Measurements from ENCODE around the gene IDH3A.

The IDH3A gene

GRCh38 chr15:78220713-78221112, 71.6 kb downstream of the IDH3A start:
- DNase-seq (ENCODE audit: insufficient read length, low spot score) = no peak
- FAIRE-seq = no peak
- no peak for TF ChIP-seq TAF1 (IDR thresholded peaks at IDR 0.05; ENCODE audit: low read depth, low read length)
- TF ChIP-seq POLR2AphosphoS5 (IDR thresholded peaks at IDR 0.05; ENCODE audit: low read depth, low read length) = no peak
- TF ChIP-seq POLR2A (IDR thresholded peaks at IDR 0.05; ENCODE audit: low read depth, low read length) = no peak
- TF ChIP-seq PAX5 (IDR thresholded peaks at IDR 0.05; ENCODE audit: insufficient read depth, low read length, severe bottlenecking) = no peak
- no peak for TF ChIP-seq SPI1 (IDR thresholded peaks at IDR 0.05; ENCODE audit: low read depth, low read length)
- no peak for TF ChIP-seq POU2F2 (IDR thresholded peaks at IDR 0.05; ENCODE audit: low read depth, low read length)
